SK-N-SH (cell line): ENCODE results near the gene HS2ST1. TPM values are rescaled to one million over a fixed set of nuclear protein-coding genes. Genes with fewer than 3 reads are reported as not detected.
"Not testable (repeated sequence)": the region's sequence is repeated elsewhere in the genome, so short reads cannot be mapped to it uniquely, and the experiment has no call there.

Experiments
- CTCF ChIA-PET: fragments of 300-600, 350-600 bp; formaldehyde crosslinking; extraction: SDS; loops from one replicate; lab custom pipeline; 2021; lab: Yijun Ruan, JAX
- POLR2A ChIA-PET: fragments of 350-600 bp; sonication (Branson Sonifier 250); formaldehyde crosslinking; extraction: SDS; loops from one replicate; lab custom pipeline; 2020; ENCODE audit warnings: antibody characterized with exemption, inconsistent platforms; lab: Yijun Ruan, JAX
- DNase-seq: peaks from one replicate; pipeline ENCODE4 v3.0.0; 2012
- H2AFZ ChIP-seq: fragments of 200-600 bp; sonication (generic); 2 replicates; pipeline ENCODE4 v1.8.1; 2016; ENCODE audit warnings: antibody characterized with exemption, mild to moderate bottlenecking, low read depth
- H3F3A ChIP-seq: fragments of 200-600 bp; sonication (generic); replicated peaks from 2 replicates; pipeline ENCODE3; 2016; ENCODE audit warnings: antibody characterized with exemption, mild to moderate bottlenecking; ENCODE audit not compliant: insufficient read depth
- H3K27ac ChIP-seq, 2 experiments: fragments of 200-500 bp in 1 of 2; fragments of 200-600 bp in 1 of 2; sonication (Bioruptor generic) in 1 of 2; sonication (generic), shearing (Covaris generic) in 1 of 2; 2 replicates each; pipeline versions ENCODE4 v1.5.1 to v1.6.1; 2014 to 2016; ENCODE audit warnings: low read depth in 2 of 2, inconsistent platforms in 1 of 2, low read length in 1 of 2, mild to moderate bottlenecking in 1 of 2, mixed read lengths in 1 of 2
- H3K27me3 ChIP-seq: fragments of 200-600 bp; sonication (generic), shearing (Covaris generic); 2 replicates; pipeline ENCODE4 v1.6.1; 2016; ENCODE audit warnings: mixed run types; ENCODE audit not compliant: insufficient read depth
- H3K36me3 ChIP-seq, 2 experiments: fragments of 200-500 bp in 1 of 2; fragments of 200-600 bp in 1 of 2; sonication (Bioruptor generic) in 1 of 2; sonication (generic) in 1 of 2; replicated peaks in 1 of 2; 2 replicates each; pipeline versions ENCODE3 to v1.5.1; 2014 to 2016; ENCODE audit warnings: low read length in 1 of 2, mild to moderate bottlenecking in 1 of 2; ENCODE audit not compliant: insufficient read depth in 2 of 2, control insufficient read depth in 1 of 2
- H3K4me1 ChIP-seq, 2 experiments: fragments of 200-500 bp in 1 of 2; fragments of 200-600 bp in 1 of 2; sonication (Bioruptor generic) in 1 of 2; sonication (generic), shearing (Covaris generic) in 1 of 2; 2 replicates each; pipeline versions ENCODE4 v1.5.1 to v1.6.1; 2014 to 2016; ENCODE audit warnings: low read depth in 1 of 2, low read length in 1 of 2, mixed run types in 1 of 2; ENCODE audit not compliant: insufficient read depth in 2 of 2, control insufficient read depth in 1 of 2
- H3K4me2 ChIP-seq: fragments of 200-600 bp; sonication (generic), shearing (Covaris generic); 2 replicates; pipeline ENCODE4 v1.6.1; 2017; ENCODE audit warnings: mixed run types
- H3K4me3 ChIP-seq, 2 experiments: fragments of 200-500 bp in 1 of 2; fragments of 200-600 bp in 1 of 2; sonication (Bioruptor generic) in 1 of 2; sonication (generic), shearing (Covaris generic) in 1 of 2; 2 replicates each; pipeline versions ENCODE4 v1.5.1 to v1.8.1; 2014 to 2016; ENCODE audit warnings: low read depth in 2 of 2, inconsistent platforms in 1 of 2, low read length in 1 of 2, mild to moderate bottlenecking in 1 of 2, mixed read lengths in 1 of 2, moderate library complexity in 1 of 2
- H3K79me2 ChIP-seq: fragments of 200-600 bp; sonication (generic); 2 replicates; pipeline ENCODE4 v1.8.1; 2017; ENCODE audit warnings: mild to moderate bottlenecking; ENCODE audit not compliant: insufficient read depth
- H3K9ac ChIP-seq: fragments of 200-600 bp; sonication (generic); 2 replicates; pipeline ENCODE4 v1.6.1; 2017; ENCODE audit warnings: mixed run types
- H3K9me2 ChIP-seq: fragments of 200-600 bp; sonication (generic); 2 replicates; pipeline ENCODE4 v1.6.1; 2017; ENCODE audit warnings: mixed run types
- H3K9me3 ChIP-seq: fragments of 200-600 bp; sonication (generic); 2 replicates; pipeline ENCODE4 v1.6.1; 2017; ENCODE audit warnings: mixed run types, mild to moderate bottlenecking, moderate library complexity
- H4K20me1 ChIP-seq: fragments of 200-600 bp; sonication (generic); 2 replicates; pipeline ENCODE4 v1.6.1; 2017; ENCODE audit warnings: mild to moderate bottlenecking, mixed run types; ENCODE audit not compliant: insufficient read depth
- CHD2 ChIP-seq: fragments of 150-350 bp; IDR thresholded peaks from 2 replicates; pipeline ENCODE4 v1.6.1; 2018; ENCODE audit warnings: low read length; ENCODE audit not compliant: partially characterized antibody
- EZH2phosphoT487 ChIP-seq: fragments of 200-600 bp; sonication (generic); IDR thresholded peaks from 2 replicates; pipeline ENCODE4 v1.6.1; 2017; ENCODE audit warnings: low read depth, mixed run types, mild to moderate bottlenecking, antibody characterized with exemption, moderate library complexity, borderline replicate concordance
- MEF2A ChIP-seq: IDR thresholded peaks from 2 replicates; pipeline ENCODE4 v1.4.0; 2012; ENCODE audit warnings: low read depth, borderline replicate concordance
- MXI1 ChIP-seq: IDR thresholded peaks from 2 replicates; pipeline ENCODE4 v1.6.1; 2012; ENCODE audit warnings: mild to moderate bottlenecking, low read depth, low read length, improper control_type of control experiment
- NFIC ChIP-seq: IDR thresholded peaks from 2 replicates; pipeline ENCODE4 v1.4.0; 2012; ENCODE audit warnings: borderline replicate concordance
- NRF1 ChIP-seq: IDR thresholded peaks from 2 replicates; pipeline ENCODE4 v1.6.1; 2012; ENCODE audit warnings: low read depth, mild to moderate bottlenecking, low read length
- POLR2AphosphoS5 ChIP-seq: IDR thresholded peaks from 2 replicates; pipeline ENCODE4 v1.6.1; 2012; ENCODE audit warnings: low read depth, low read length
- RCOR1 ChIP-seq: fragments of 150-350 bp; IDR thresholded peaks from 2 replicates; pipeline ENCODE4 v1.6.1; 2017; ENCODE audit warnings: antibody characterized with exemption, low read length
- RXRA ChIP-seq: IDR thresholded peaks from 2 replicates; pipeline ENCODE4 v1.4.0; 2012; ENCODE audit warnings: low read depth, mild to moderate bottlenecking, borderline replicate concordance
- SMC3 ChIP-seq: IDR thresholded peaks from 2 replicates; pipeline ENCODE4 v1.6.1; 2012; ENCODE audit warnings: low read depth, low read length, improper control_type of control experiment
- TAF1 ChIP-seq: IDR thresholded peaks from 2 replicates; pipeline ENCODE4 v1.6.1; 2012; ENCODE audit warnings: low read depth, mild to moderate bottlenecking, low read length, moderate library complexity, borderline replicate concordance
- YY1 ChIP-seq: IDR thresholded peaks from 2 replicates; pipeline ENCODE4 v1.4.0; 2012; ENCODE audit warnings: low read depth, mild to moderate bottlenecking
- WGBS: methylation state at CpG from one replicate; pipeline ENCODE4 v1.1.6; 2017; ENCODE audit warnings: low lambda C conversion rate; 5-methylcytosine and 5-hydroxymethylcytosine counted together
- polyA plus RNA-seq, 3 experiments: library from polyadenylated mRNA; depleted of rRNA; stranded (reverse); fragments of >200 nt; gene quantifications; 2 replicates each; pipeline ENCODE4 v1.2.3, GENCODE V29; 2012
- TF ChIP-seq, protein P1 (sequence below): IDR thresholded peaks from 2 replicates; pipeline ENCODE4 v1.4.0; 2012; ENCODE audit warnings: low read depth, borderline replicate concordance
- TF ChIP-seq, protein P2 (sequence below): fragments of 200-600 bp; sonication (generic); IDR thresholded peaks from 2 replicates; pipeline ENCODE4 v1.6.1; 2017; ENCODE audit warnings: antibody characterized with exemption, mild to moderate bottlenecking, moderate library complexity

The HS2ST1 gene
- polyA plus RNA-seq, 1 of the 3 experiments (the other 2 are of a cell fraction) = 16.6 TPM

DNA sequence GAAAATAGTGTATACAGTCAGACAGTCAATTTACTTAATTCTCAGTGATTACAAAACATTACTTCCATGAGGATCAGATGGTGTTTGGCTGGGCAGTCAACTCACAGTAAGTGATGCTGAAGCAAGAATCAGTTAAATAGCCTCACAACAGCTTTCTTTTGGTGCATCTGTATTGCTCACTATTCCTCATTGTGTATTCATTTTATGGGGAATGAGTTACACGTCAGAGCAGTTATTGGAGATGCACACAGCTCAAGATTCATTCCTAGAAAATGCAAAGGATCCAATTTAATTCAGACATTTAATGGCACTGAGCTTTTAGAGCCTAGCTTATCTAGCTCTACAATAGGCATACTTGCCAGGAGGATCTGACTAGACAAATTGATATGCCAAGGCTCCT, 150.6 kb downstream of the HS2ST1 start:
- peaks cover 7% of the 10 kb centered on the region for H3F3A ChIP-seq
- POLR2A ChIA-PET = no interaction called here
- CTCF ChIA-PET = interaction anchor here (1.3 to 2.3 kb wide), 3 partner anchors 18 to 42 kb away, joined by 3 to 10 read pairs (median 5); no protein-coding TSS in a partner anchor

DNA sequence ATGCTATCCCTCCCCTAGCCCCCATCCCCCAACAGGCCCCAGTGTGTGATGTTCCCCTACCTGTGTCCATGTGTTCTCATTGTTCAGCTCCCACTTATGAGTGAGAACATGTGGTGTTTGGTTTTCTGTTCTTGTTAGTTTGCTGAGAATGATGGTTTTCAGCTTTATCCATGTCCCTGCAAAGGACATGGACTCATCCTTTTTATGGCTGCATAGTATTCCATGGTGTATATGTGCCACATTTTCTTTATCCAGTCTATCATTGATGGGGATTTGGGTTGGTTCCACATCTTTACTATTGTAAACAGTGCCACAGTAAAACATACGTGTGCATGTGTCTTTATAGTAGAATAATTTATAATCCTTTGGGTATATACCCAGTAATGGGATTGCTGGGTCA, 152.3 kb downstream of the HS2ST1 start:
- peaks cover 12% of the 10 kb centered on the region; the same call in 1 of the 2 replicates for H3K79me2 ChIP-seq
- H3K4me1 ChIP-seq, H3F3A ChIP-seq, H2AFZ ChIP-seq, H3K9me2 ChIP-seq, H3K27ac ChIP-seq, H3K9ac ChIP-seq, H3K4me2 ChIP-seq, H3K9me3 ChIP-seq, H3K36me3 ChIP-seq, H3K27me3 ChIP-seq, H4K20me1 ChIP-seq, DNase-seq, POLR2A ChIA-PET, H3K4me3 ChIP-seq: not testable (repeated sequence)
- WGBS = 100% methylated on average over 1 of the region's 1 CpG
- CTCF ChIA-PET = interaction anchor here (1.0 kb wide), 1 partner anchor 233 kb away, joined by 3 read pairs; no protein-coding TSS in a partner anchor

More for the DNA sequence above, 150.6 kb downstream of the HS2ST1 start:
- Histone ChIP-seq H3K9me2 (no peaks in the 10 kb centered on the region; the same call in 1 of the 2 replicates), H2AFZ (no peak overlapping the region), H3K9me3 (peaks cover 7% of the 10 kb centered on the region; the same call in 1 of the 2 replicates), H3K9ac (no peak overlapping the region), H3K4me1 (no peaks in the 10 kb centered on the region; a peak in 1 of 4 replicates), H3K27me3 (no peaks in the 10 kb centered on the region), H3K4me3 (no peak overlapping the region), H3K4me2 (no peak overlapping the region), H3K79me2 (peaks cover 12% of the 10 kb centered on the region; the same call in 1 of the 2 replicates), H3K36me3 (no peaks in the 10 kb centered on the region), H4K20me1 (no peaks in the 10 kb centered on the region), H3K27ac (no peak overlapping the region)
- DNase-seq = no peak
- no peak for TF ChIP-seq NFIC
- TF ChIP-seq CHD2 = no peak
- no peak for TF ChIP-seq MXI1
- TF ChIP-seq, protein P1, sequence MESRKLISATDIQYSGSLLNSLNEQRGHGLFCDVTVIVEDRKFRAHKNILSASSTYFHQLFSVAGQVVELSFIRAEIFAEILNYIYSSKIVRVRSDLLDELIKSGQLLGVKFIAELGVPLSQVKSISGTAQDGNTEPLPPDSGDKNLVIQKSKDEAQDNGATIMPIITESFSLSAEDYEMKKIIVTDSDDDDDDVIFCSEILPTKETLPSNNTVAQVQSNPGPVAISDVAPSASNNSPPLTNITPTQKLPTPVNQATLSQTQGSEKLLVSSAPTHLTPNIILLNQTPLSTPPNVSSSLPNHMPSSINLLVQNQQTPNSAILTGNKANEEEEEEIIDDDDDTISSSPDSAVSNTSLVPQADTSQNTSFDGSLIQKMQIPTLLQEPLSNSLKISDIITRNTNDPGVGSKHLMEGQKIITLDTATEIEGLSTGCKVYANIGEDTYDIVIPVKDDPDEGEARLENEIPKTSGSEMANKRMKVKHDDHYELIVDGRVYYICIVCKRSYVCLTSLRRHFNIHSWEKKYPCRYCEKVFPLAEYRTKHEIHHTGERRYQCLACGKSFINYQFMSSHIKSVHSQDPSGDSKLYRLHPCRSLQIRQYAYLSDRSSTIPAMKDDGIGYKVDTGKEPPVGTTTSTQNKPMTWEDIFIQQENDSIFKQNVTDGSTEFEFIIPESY = no peak
- TF ChIP-seq, protein P2, sequence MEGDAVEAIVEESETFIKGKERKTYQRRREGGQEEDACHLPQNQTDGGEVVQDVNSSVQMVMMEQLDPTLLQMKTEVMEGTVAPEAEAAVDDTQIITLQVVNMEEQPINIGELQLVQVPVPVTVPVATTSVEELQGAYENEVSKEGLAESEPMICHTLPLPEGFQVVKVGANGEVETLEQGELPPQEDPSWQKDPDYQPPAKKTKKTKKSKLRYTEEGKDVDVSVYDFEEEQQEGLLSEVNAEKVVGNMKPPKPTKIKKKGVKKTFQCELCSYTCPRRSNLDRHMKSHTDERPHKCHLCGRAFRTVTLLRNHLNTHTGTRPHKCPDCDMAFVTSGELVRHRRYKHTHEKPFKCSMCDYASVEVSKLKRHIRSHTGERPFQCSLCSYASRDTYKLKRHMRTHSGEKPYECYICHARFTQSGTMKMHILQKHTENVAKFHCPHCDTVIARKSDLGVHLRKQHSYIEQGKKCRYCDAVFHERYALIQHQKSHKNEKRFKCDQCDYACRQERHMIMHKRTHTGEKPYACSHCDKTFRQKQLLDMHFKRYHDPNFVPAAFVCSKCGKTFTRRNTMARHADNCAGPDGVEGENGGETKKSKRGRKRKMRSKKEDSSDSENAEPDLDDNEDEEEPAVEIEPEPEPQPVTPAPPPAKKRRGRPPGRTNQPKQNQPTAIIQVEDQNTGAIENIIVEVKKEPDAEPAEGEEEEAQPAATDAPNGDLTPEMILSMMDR = no peak
- no peak for TF ChIP-seq EZH2phosphoT487
- no peak for TF ChIP-seq TAF1
- TF ChIP-seq RXRA = no peak
- TF ChIP-seq RCOR1 = no peak
- no peak for TF ChIP-seq MEF2A
- TF ChIP-seq NRF1 = no peak
- no peak for TF ChIP-seq YY1
- no peak for TF ChIP-seq SMC3
- no peak for TF ChIP-seq POLR2AphosphoS5
- WGBS = 79% methylated on average over 1 of the region's 1 CpG
